Panc1 (cell line): Measurements from ENCODE around the gene ILDR1. TPM values are rescaled to one million over a fixed set of nuclear protein-coding genes. Genes with fewer than 3 reads are reported as not detected.

Experiments used
- ATAC-seq: fragments of 200-7000 bp; cut with Tn5 transposase; 2 replicates; pipeline ENCODE4 v1.9.1; 2020; ENCODE audit warnings: mild to moderate bottlenecking, moderate library complexity
- BruUV-seq: library from RNA; stranded (reverse); fragments of 400-500 nt; replicated peaks from 2 replicates; lab custom pipeline; 2021; lab: Mats Ljungman, UMichigan
- CTCF ChIA-PET: fragments of 300-600 bp; sonication (Branson Sonifier 250); formaldehyde crosslinking; loops from one replicate; lab custom pipeline; 2022; ENCODE audit warnings: antibody characterized with exemption; lab: Charles Lee
- POLR2A ChIA-PET: fragments of 300-600 bp; sonication (Branson Sonifier 250); formaldehyde crosslinking; loops from one replicate; lab custom pipeline; 2022; ENCODE audit warnings: antibody characterized with exemption; lab: Charles Lee
- DNase-seq: peaks from one replicate; pipeline ENCODE4 v3.0.0-alpha.2; 2010; ENCODE audit warnings: low read depth, low spot score
- H3K27ac ChIP-seq: 2 replicates; pipeline ENCODE4 v1.5.1; 2011; ENCODE audit warnings: mild to moderate bottlenecking, low read length, inconsistent platforms
- H3K27me3 ChIP-seq: fragments of 200-500 bp; sonication (Bioruptor generic); 2 replicates; pipeline ENCODE4 v1.6.0; 2014; ENCODE audit warnings: low read length, inconsistent platforms; ENCODE audit not compliant: control insufficient read depth, insufficient read depth
- H3K36me3 ChIP-seq: fragments of 200-500 bp; sonication (Bioruptor generic); 2 replicates; pipeline ENCODE4 v1.5.1; 2014; ENCODE audit warnings: inconsistent platforms, mild to moderate bottlenecking, low read length, moderate library complexity; ENCODE audit not compliant: control insufficient read depth, insufficient read depth
- H3K4me1 ChIP-seq: 2 replicates; pipeline ENCODE4 v1.5.1; 2011; ENCODE audit warnings: inconsistent platforms, mild to moderate bottlenecking, low read length, moderate library complexity; ENCODE audit not compliant: control insufficient read depth, insufficient read depth
- H3K4me3 ChIP-seq, 2 experiments: 2 replicates each; pipeline ENCODE4 v1.5.1; 2011 to 2012; ENCODE audit warnings: low read depth in 2 of 2, low read length in 2 of 2, mild to moderate bottlenecking in 2 of 2, inconsistent platforms in 1 of 2, moderate library complexity in 1 of 2
- H3K9me3 ChIP-seq: fragments of 200-500 bp; sonication (Bioruptor generic); 2 replicates; pipeline ENCODE4 v1.5.1; 2014; ENCODE audit warnings: low read depth, mild to moderate bottlenecking, inconsistent platforms, low read length, moderate library complexity; ENCODE audit not compliant: control insufficient read depth, insufficient read depth
- POLR2AphosphoS5 ChIP-seq: IDR thresholded peaks from 2 replicates; pipeline ENCODE4 v1.6.1; 2012; ENCODE audit warnings: mild to moderate bottlenecking, low read depth, low read length, moderate library complexity
- REST ChIP-seq, 2 experiments: IDR thresholded peaks; 2 replicates each; pipeline ENCODE4 v1.6.1; 2011 to 2012; ENCODE audit warnings: low read depth in 2 of 2, control low read depth in 1 of 2, low read length in 1 of 2, mild to moderate bottlenecking in 1 of 2, moderate library complexity in 1 of 2; ENCODE audit not compliant: insufficient read depth in 1 of 2
- SIN3A ChIP-seq: IDR thresholded peaks from 2 replicates; pipeline ENCODE4 v1.6.1; 2012; ENCODE audit warnings: low read depth, mild to moderate bottlenecking, low read length, moderate library complexity, borderline replicate concordance; ENCODE audit not compliant: insufficient read depth
- TCF7L2 ChIP-seq: IDR thresholded peaks from 2 replicates; pipeline ENCODE4 v1.6.1; 2011; ENCODE audit warnings: mild to moderate bottlenecking, low read depth, low read length, inconsistent platforms
- in situ Hi-C: cut with HindIII; loops from 2 replicates; pipeline ENCODE4 v1.10.0; 2016; ENCODE audit warnings: low sequenced_read_pairs, low pct_unique_long_range_greater_than_20kb
- intact Hi-C: fragments of 100-400 bp; cut with micrococcal nuclease; formaldehyde crosslinking; loops from one replicate; pipeline ENCODE4 v1.10.0; 2022; ENCODE audit not compliant: unreplicated experiment
- total RNA-seq: library from RNA; stranded (reverse); gene quantifications from one replicate; pipeline ENCODE4 v1.2.1, GENCODE V29; 2021; ENCODE audit not compliant: unreplicated experiment
- TF ChIP-seq, protein P1 (sequence below): fragments of 450-650 bp; IDR thresholded peaks from 2 replicates; pipeline ENCODE4 v1.5.1; 2017; ENCODE audit warnings: mild to moderate bottlenecking

Gene ILDR1
- total RNA-seq, 1 experiment from 2014 or later = not detected

- no peak overlapping the region for H3K4me3 ChIP-seq
- no peaks in the 10 kb centered on the region for H3K4me1 ChIP-seq
- H3K9me3 ChIP-seq = no peaks in the 10 kb centered on the region
- POLR2A ChIA-PET = no interaction called here
- no peaks in the 10 kb centered on the region for H3K36me3 ChIP-seq
- no peak for ATAC-seq
- no peak overlapping the region for H3K27ac ChIP-seq
- TF ChIP-seq, protein P1, sequence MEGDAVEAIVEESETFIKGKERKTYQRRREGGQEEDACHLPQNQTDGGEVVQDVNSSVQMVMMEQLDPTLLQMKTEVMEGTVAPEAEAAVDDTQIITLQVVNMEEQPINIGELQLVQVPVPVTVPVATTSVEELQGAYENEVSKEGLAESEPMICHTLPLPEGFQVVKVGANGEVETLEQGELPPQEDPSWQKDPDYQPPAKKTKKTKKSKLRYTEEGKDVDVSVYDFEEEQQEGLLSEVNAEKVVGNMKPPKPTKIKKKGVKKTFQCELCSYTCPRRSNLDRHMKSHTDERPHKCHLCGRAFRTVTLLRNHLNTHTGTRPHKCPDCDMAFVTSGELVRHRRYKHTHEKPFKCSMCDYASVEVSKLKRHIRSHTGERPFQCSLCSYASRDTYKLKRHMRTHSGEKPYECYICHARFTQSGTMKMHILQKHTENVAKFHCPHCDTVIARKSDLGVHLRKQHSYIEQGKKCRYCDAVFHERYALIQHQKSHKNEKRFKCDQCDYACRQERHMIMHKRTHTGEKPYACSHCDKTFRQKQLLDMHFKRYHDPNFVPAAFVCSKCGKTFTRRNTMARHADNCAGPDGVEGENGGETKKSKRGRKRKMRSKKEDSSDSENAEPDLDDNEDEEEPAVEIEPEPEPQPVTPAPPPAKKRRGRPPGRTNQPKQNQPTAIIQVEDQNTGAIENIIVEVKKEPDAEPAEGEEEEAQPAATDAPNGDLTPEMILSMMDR = no peak
- TF ChIP-seq POLR2AphosphoS5 (no peak), SIN3A (no peak), TCF7L2 (no peak), REST (IDR thresholded peaks at IDR 0.05; ENCODE audit: insufficient read depth in 1 of 2, low read depth in 2 of 2, low read length in 1 of 2) (no peak)
- intact Hi-C loops = no loop called here
- CTCF ChIA-PET = no interaction called here
- H3K27me3 ChIP-seq = peaks cover 14% of the 10 kb centered on the region
- in situ Hi-C loops = no loop called here
- no TSS peak for BruUV-seq
- no peak for DNase-seq
These were observed 1.0 kb downstream of the ILDR1 start for GRCh38 chr3:122021037-122021436.

DNA sequence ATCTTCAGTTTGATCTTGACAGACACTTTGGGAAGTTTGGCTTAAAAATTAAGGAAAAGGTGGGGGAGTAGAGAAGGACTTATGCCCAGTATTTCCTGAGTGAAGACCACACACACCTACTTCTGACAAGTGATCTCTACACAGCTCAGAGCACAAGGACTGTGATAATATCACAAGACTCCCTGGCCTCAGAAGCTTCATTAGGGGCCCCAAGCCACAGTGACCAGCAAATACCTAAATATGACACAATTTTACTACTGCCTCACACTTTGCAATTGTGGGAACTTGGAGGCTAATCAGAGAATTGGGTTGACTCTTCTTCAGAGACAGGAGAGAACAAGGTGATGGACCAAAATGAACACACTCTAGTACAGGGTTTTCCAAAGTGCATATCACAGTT lies 2.6 kb downstream of the ILDR1 start:
- TF ChIP-seq REST (IDR thresholded peaks at IDR 0.05; ENCODE audit: insufficient read depth in 1 of 2, low read depth in 2 of 2, low read length in 1 of 2) (no peak), POLR2AphosphoS5 (no peak), SIN3A (no peak), TCF7L2 (no peak)
- TF ChIP-seq, protein P1 = no peak
- H3K4me3 ChIP-seq = no peak overlapping the region

More for the DNA sequence above, 2.6 kb downstream of the ILDR1 start:
- no peaks in the 10 kb centered on the region for H3K36me3 ChIP-seq
- no peaks in the 10 kb centered on the region for H3K9me3 ChIP-seq
- H3K27ac ChIP-seq = no peak overlapping the region
- ChIA-PET POLR2A (no interaction called here), CTCF (no interaction called here)
- intact Hi-C loops (no loop called here), in situ Hi-C loops (no loop called here)
- DNase-seq (no peak), ATAC-seq (no peak)
- H3K4me1 ChIP-seq = no peaks in the 10 kb centered on the region
- peaks cover 16% of the 10 kb centered on the region for H3K27me3 ChIP-seq
- no TSS peak for BruUV-seq
